ENCODE results near the gene MMP10.
"Not testable (repeated sequence)": the region's sequence is repeated elsewhere in the genome, so short reads cannot be mapped to it uniquely, and the experiment has no call there.

The MMP10 gene

DNA sequence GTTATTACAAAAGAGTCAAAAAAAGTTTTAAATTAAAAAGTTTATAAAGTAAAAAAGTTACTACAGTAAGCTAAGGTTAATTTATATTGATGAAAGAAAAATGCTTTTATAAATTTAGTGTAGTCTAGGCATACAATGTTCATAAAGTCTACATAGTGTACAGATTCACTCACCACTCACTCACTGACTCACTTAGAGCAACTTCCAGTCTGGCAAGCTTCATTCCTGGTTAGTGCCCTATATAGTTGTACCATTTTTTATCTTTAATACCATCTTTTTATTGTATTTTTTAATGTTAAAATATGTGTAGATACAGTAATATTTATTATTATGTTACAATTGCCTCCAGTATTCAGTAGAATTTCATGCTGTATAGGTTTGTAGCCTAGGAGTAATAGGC, 2.6 kb upstream of the MMP10 start:
- DNase-seq: no peak

- DNase-seq: no peak
Measured at GRCh38 chr11:102781676-102782075, 1.2 kb upstream of the MMP10 start.

GRCh38 chr11:102776454-102776853, 4.0 kb downstream of the MMP10 start:
- no peak for DNase-seq

DNA sequence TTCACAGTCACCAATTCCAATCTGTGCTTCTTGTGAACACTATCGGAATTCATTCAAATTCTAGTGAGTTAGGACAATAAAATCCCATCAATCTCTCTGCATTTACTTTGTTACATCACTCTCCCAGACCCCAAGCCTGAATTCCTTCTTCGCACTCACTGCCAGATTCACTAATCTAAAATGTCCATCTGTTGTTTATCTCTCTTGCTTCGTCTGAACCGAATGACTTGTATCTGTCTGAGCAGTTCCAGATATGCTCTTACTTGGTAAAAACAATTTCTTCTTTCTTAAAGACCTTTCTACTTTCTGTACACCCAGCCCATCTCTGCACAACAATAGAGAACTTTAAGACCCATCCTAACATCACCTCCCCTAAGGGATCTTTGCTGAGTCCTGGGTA, 7.0 kb downstream of the MMP10 start:
- DNase-seq: no peak

- DNase-seq: no peak
Measured at GRCh38 chr11:102771351-102771750, 9.1 kb downstream of the MMP10 start.

GRCh38 chr11:102770191-102770590, 10.2 kb downstream of the MMP10 start:
- no peak for DNase-seq

GRCh38 chr11:102767800-102768199, 12.6 kb downstream of the MMP10 start:
- DNase-seq: no peak

- DNase-seq: no peak
Measured at GRCh38 chr11:102763440-102763839, 17.0 kb downstream of the MMP10 start.

- DNase-seq: no peak
Measured at GRCh38 chr11:102762361-102762767, 18.1 kb downstream of the MMP10 start.

GRCh38 chr11:102761646-102762238, 18.7 kb downstream of the MMP10 start:
- DNase-seq: no peak

GRCh38 chr11:102760344-102761035, 19.9 kb downstream of the MMP10 start:
- DNase-seq: no peak

GRCh38 chr11:102757823-102758549, 22.4 kb downstream of the MMP10 start:
- no peak for DNase-seq

DNA sequence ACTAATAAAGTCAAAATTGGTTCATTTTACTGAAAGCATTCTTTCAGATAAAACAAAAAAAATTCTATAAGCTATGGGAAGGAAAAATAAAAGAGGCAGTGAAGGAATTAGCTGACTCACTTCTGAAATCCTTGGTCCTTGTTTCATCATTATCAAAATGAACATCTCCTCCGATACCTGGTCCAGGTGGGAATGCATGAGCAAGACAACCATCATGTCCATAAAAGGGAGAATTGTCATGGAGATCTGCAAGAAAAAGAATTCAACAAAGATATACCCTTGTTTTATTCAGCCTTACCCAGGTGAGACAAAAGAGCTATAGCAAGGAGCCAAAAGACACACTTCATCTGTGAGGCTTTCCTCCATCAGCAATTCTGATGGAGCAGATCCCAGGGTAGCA, 27.2 kb downstream of the MMP10 start:
- DNase-seq: no peak

DNA sequence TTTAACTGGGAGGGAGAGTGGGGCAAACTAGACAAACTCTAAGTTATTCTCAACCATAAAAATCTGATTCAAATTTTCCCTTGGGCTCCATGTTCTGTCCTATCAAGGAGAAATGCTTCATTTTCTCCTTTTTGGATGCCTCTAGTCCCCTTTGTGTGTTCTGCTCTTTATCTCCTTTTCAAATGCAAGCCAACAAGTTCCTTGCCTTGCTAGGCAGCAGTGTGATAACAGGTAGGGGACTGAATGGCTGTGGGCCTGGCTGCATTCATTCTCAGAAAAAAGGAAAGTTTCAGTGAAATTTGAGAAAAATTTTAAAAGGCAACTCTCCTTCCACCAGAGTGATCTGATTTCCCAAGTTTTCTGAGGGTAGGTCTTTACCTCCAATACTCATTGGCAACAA, 28.8 kb downstream of the MMP10 start:
- no peak for DNase-seq

- DNase-seq: no peak
Measured at GRCh38 chr11:102749101-102749722, 31.2 kb downstream of the MMP10 start.

DNA sequence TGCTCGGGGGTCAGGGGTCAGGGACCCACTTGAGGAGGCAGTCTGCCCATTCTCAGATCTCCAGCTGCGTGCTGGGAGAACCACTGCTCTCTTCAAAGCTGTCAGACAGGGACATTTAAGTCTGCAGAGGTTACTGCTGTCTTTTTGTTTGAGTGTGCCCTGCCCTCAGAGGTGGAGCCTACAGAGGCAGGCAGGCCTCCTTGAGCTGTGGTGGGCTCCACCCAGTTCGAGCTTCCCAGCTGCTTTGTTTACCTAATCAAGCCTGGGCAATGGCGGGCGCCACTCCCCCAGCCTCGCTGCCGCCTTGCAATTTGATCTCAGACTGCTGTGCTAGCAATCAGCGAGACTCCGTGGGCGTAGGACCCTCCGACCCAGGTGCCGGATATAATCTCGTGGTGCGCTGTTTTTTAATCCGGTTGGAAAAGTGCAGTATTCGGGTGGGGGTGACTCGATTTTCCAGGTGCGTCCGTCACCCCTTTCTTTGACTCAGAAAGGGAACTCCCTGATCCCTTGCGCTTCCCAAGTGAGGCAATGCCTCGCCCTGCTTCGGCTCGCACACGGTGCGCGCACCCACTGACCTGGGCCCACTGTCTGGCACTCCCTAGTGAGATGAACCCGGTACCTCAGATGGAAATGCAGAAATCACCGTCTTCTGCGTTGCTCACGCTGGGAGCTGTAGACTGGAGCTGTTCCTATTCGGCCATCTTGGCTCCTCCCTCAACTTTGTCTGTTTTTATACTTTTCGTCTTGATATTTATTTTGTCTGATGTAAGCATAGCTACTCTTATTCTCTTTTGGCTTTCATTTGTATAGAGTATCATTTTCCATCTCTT, 33.5 kb downstream of the MMP10 start:
- peak; percentile 17 to 55 (median 27) for DNase-seq

DNA sequence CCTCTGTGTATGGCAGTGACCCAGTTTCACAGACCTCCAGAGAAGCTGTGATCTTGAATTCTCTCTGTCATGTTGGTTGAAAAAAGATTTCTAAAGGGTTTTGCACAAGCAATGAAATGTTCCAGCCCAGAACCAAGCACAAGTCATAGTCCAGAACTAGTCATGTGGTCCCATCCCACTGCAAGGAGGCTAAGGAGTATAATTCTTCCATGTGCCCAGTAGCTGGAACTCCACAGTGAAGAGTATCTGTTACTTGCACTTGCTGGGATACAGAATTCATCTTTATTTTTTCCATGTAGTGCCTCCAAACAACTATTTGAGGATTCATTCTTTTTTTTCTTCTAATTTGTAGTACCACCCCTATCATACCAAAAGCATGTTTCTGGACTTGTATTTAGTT, 45.8 kb downstream of the MMP10 start:
- DNase-seq: no peak

- DNase-seq: peak; percentile 41 to 82 (median 82)
Measured at GRCh38 chr11:102733232-102733875, 47.1 kb downstream of the MMP10 start.

DNA sequence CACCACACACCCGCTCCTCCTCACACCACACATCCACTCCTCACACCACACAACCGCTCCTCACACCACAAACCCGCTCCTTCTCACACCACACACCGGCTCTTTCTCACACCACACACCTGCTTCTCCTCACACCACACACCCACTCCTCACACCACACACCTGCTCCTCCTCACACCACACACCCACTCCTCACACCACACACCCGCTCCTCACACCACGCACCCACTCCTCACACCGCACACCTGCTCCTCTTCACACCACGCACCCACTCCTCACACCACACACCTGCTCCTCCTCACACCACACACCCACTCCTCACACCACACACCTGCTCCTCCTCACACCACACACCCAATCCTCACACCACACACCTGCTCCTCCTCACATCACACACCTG, 49.5 kb downstream of the MMP10 start:
- not testable (repeated sequence) for DNase-seq

DNA sequence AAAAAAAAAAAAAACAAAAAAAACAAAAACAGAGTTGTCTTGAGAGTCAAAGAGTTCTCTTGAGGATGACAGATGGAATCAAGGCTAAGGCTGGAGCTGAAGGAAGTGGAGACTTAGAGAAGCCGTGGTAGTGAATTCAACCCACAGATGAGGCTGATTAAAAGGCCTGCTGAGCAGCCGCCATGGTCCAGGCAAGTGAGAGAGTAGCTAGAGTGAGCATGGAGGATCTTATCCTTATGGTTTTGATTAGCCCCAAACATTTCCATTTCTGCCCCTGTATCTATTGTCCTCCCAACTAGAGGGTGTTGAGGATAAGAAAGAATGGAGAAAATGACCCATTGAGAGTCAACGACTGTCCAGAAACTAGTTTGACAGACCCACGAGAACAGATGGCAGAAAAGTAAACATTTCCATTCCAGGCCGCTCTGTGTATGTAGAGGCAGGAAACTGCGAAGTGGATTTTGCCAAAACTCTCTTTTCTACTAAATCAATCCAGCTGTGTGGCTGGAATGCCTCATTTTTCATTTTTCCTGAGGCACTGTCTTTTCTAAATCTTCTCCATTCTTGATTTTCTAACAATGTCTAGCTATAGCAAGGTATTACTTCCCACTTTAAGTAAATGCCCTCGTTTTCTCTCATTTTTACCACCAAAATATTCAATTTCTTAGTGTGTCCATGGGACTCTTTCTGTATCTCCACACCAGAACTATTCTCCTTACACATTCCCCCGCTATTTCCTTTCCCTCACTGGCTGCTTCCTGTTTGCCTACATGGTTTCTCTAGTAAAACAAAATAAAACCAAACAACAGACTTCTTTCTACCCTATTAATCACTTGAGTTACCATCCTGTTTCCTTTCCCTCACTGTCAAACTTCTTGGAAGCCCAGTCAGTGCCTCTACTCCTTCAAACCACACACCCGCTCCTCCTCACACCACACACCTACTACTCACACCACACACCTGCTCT, 50.3 kb downstream of the MMP10 start:
- DNase-seq: peak in 1 of 3 experiments; percentile 15

DNA sequence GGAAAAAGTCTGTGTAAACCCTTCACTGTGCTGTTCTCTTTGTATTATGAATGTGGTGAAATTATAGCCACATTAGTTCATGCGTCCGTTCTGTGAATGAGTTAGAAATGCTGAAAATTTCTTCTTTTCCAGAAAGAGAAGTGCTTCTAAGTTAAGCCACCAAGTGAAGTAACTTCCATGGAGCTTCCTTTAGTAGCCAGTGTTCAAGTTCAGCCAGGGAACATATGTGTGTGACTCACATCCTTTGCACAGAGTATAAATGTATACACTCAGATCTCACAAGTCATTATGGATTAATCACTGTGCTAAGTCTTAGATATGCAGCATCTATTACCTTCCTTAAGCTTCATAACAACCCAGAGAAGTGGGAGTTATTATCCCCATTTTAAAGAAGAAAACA, 52.5 kb downstream of the MMP10 start:
- DNase-seq: no peak

Data from NCI-H1417 (cell line).